ENCODE results near the gene FAM219B.
"Not testable (repeated sequence)": the region's sequence is repeated elsewhere in the genome, so short reads cannot be mapped to it uniquely, and the experiment has no call there.

Gene FAM219B

DNA sequence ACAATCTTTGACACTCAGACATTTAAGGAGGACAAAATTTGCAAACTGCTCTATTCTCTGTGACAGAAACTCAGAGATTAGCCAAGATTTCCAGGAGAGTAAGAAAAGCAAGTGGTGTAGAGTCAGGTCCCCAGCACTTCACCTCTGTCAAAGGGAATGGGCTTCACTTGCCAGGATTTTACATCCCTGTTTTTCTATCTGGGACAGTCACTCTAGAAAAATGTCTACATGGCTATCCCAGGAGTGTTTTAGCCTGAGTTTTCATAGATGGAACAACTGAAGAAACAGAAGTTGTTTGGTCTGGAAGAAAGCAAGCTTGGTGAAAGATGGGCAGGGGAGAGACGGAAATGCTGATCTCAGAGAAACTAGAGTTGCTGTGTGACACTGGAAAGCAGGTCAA is 3.0 kb downstream of the FAM219B start:
- no peak for DNase-seq (ENCODE audit: low read depth in 2 of 2)

DNA sequence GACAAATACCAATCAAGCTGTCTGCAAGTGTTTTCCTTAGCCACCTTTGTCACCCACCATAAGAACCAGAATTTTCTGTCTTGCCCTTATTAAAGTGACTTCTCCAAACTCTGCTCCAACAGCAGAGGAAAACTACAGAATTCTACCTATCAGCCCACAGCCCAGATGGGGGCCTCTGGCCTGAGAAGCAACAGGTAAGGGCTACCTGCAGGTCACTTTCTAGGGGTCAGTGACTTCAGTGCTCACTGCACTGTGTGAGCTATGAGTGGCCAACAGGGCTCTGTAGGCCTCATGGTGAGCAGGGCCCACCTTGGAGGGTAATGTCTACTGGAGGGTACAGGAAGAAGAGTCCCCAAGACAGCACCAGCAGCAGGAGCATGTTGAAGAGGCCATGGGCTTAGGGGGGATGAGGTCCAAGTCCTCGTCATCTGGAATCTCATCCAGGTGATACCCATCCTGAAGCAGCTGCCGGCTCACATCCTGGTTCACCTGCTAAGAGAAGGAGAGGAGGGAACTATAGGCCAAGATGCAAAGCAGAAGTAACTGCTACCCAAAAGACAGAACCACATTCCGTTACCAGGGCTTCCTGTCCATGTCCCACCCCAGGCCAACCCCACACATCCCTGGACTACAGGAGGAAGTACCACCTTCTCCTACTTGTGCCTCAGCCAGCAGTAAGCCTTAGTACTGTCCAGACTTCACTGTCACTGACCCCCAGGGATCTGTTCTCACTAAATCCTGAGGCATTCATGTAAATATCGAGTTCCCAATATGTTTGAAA is 4.2 kb downstream of the FAM219B start:
- DNase-seq (ENCODE audit: low read depth in 2 of 2), result no peak

DNA sequence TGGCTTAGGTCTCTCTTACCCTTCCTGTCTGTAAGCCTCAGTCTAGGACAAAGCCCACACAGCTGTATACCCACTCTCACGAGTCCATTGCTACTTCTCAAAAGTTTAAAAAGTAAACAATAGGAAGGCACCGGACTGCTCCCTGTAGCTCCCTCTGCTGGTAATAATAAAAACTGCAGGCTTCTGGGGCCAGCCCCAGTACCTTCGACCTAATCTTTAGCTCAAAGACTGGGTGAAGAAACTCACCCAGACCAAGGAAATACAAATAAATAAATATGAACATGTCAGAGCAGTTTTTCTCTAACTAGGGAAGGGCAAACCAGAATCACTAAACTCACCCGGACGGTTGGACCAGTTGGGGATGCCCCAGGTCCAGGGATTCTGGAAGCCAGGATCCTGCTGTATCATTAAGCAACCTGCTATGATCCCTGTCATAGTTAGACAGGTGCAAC is 5.0 kb downstream of the FAM219B start:
- DNase-seq (ENCODE audit: low read depth in 2 of 2), result peak in 1 of 2 experiments; percentile 23

DNA sequence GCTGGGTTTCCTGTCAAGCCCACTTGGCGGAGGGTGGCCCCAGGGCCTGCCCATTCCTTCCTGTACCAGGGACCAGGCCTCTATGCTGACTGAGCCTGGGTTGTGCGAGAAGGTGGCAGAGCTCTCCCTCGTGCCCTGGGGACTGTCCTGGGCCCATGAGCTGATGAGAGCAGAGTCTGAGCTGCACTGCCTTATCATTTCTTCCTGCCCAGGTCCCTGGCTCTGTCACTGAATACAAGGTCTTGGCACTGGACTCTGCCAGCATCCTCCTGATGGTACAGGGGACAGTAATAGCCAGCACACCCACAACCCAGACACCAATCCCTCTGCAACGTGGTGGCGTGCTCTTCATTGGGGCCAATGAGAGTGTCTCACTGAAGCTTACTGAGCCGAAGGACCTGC is 9.3 kb downstream of the FAM219B start:
- DNase-seq (ENCODE audit: low read depth in 2 of 2), result no peak

DNA sequence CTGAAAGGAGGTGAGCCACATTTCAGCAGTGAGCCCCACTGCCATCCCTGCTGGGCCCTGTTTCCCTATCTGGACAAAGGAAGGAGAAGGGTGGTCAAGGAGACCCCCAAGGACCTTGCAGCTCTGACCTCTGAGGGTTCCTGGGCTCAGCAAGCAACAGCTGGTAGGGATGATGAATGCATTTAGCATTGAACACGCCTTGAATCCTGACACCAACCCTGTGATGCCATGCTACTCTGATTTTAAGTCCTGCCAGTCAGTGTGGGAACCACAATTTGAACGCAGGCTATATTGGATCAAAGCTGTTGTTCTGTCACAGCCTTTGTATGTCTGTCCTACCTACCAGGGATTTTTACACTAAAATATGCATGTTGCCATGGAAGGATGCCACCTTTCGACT is 10.3 kb downstream of the FAM219B start:
- no peak for DNase-seq (ENCODE audit: low read depth in 2 of 2)

DNA sequence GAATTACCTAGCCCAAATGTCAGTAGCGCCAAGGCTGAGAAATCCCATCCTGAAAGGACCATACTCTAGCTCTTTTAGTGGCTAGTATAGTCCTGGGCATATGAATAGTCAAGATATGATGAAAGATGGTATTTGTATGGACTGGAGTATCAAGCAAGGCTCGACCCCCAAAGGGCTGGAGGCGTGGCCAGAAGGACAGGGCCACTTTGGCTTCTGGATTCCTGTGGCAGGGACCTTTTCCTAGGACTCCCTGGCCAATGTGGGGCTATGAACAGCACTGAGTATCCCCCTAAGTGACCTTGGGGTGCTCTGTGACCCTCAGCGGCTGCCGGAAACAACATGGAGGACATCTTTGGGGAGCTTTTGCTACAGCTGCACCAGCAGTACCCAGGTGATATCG is 10.8 kb downstream of the FAM219B start:
- DNase-seq (ENCODE audit: low read depth in 2 of 2), result no peak

DNA sequence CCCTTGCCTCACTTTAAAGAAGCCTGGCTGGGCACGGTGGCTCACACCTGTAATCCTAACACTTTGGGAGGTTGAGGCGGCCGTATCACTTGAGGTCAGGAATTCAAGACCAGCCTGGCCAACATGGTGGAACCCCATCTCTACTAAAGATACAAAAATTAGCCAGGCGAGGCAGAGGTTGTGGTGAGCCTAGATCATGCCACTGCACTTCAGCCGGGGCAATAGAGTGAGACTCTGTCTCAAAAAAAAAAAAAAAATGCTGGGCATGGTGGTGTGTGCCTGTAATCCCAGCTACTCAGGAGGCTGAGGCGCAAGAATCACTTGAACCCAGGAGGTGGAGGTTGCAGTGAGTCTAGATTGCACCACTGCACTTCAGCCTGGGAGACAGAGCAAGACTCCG is 12.3 kb downstream of the FAM219B start:
- DNase-seq (ENCODE audit: low read depth in 2 of 2), result not testable (repeated sequence)

DNA sequence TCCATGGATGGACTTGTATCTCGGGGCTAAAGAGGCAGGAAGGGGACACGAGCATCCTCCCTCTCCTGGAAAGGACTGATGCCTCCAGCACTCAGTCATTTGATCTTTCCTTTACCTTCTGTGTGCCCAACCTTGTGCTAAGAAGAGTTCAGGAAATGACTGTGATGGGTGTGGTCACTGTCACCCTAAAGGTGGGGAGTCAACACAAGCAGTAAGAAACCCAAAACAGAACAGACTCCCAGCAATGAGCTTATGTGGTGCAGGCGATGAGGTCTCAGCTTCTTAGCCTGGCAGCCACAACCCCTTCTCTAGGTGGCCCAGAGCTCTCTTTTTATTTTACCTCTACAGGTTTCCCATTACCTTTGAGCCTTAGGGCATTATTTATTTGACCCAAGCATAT is 13.0 kb downstream of the FAM219B start:
- no peak for DNase-seq (ENCODE audit: low read depth in 2 of 2)

DNA sequence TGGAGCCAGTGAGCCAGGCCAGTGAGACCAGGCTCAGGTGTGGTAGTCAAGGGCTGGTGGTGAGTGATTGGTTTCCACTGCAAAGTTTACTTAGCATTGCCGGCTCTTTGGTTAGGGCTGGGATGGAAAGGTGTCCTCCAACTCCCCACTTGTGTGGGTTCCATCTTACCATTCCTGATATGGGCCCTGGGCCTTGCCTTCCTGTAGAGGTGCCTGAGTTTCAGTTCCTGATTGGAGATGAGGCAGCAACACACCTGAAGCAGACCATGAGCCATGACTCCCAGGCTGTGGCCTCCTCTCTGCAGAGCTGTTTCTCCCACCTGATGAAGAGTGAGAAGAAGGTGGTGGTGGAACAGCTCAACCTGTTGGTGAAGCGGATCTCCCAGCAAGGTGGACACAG is 13.7 kb downstream of the FAM219B start:
- no peak for DNase-seq (ENCODE audit: low read depth in 2 of 2)

DNA sequence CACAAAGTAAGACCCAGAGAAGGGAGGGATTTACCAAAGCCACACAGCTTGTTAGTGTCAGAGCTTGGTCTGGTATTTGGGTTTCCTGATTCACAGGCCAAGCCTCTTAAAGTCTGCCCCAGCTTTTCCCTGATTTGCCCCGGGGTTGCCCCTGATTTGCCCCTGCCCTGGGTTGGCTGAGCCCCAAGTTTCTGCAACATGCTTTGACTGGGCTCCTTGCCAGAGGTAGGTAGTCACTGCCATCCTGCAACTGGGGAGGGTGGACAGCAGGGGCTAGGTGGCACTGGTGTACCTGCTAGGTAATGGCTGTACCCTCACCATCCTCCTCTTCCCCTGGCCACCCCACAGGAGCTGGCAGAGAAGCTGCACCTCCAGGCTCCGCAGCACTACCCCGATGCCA is 14.3 kb downstream of the FAM219B start:
- no peak for DNase-seq (ENCODE audit: low read depth in 2 of 2)

DNA sequence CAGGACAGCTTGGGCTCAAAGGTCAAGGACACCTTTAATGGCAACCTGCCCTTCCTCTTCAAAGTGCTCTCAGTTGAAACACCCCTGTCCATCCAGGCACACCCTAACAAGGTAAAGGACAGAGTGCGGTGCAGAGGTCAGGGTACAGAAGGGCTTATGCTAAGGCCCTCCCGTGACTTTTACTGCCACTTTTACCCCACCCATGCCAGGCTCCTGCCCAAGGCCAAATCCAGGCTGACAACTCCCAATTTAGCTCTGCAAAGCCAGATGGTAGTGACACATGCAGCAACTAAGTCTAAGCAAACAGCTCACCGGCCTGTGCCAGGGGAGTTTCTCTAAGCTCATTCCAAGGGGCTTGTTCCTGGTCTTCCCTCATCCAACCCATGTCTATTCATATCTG is 15.2 kb downstream of the FAM219B start:
- no peak for DNase-seq (ENCODE audit: low read depth in 2 of 2)

DNA sequence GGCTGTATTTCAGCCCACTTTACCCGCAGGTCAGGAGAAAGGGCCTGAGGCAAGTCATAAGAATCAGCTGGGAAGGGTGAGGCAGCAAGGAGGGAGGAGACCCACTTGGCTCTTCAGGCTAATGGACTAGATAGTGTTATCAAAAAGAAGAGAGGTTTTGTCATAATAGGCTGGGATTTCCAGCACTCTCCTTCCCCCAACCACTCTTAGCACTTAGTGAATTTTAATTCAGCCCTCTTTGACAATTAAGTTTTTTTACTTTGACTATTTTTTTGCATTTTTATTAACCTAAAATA is 16.0 kb downstream of the FAM219B start:
- no peak for DNase-seq (ENCODE audit: low read depth in 2 of 2)

DNA sequence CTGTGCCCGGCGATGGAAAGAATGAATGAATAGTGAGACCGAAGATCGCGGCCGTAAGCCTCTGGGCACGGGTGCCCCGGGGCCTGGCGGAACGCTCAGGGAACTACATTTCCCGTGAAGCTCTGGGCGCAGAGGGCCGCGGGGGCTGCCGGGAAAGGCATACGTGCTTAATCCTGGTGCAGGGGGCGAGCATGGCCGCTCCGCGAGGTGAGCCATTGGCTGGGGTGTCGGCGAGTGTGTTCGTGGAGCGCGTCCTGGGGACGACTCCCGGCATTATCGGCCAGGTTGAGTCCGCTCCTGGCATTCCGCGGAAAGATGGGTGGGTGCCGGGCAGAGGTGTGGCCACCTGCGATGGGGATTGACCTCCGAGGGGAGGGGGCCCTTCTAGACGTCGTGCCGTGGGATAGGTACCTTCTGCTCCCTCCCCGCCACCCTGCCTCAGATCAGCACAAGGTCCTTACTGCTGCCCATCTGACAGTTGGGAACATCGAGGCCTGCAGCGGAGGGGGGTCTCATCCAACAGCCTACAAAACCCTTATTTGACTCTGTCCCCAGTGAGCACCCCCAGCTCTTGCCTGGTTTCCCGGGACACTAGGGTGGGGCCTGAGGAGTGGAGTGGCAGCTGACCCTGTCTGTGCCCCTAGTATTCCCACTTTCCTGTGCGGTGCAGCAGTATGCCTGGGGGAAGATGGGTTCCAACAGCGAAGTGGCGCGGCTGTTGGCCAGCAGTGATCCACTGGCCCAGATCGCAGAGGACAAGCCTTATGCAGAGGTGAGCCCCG is 16.6 kb downstream of the FAM219B start, which contains the start of gene MPI:
Gene MPI, plus strand, starts transcription at position 160 of the 782 bp plus-strand sequence. Its CDS starts 32 bp downstream, at position 192.
- DNase-seq (ENCODE audit: low read depth in 2 of 2), result peak; percentile 44 to 47

DNA sequence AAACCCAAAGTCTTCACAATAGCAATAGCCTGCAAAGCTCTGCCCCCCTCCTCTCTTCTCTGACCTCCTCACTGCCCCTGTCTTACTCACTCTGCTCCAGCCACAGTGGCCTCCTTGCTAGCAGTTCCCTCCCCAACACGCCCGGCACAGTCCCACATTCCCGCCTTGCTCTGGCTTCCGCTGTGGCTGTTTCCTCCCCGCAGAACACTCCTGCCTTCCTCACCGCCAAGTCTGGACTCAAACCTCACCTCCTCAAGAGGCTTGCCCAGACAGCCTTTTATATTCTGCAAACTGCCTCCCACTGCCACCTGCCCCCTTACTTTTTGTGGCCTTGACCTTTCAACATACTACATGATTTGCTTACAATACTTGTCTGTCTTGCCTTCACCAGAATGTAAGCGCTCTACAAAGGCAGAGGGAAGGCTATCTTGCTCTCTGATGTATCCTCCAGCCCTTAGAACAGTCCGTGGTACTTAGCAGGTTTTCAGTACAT is 17.2 kb downstream of the FAM219B start:
- no peak for DNase-seq (ENCODE audit: low read depth in 2 of 2)

DNA sequence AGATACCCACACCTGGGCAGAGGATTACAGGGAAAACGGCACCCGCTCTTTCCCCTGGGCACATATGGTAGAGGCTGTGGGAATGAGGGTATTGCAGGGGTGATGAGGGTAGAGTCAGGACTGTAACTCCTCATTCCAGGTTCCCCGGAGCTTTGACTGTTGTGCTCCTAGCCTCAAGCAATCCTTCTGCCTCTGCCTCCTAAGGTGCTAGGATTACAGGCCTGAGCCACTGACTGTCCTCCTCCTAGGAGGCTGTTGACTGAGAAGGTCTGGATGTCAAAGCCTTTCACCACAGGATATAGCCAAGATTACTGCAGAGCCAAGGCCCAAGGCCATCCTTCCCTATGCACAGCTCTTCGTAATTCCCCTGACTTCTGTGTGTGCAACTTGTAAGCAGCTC is 17.9 kb downstream of the FAM219B start:
- no peak for DNase-seq (ENCODE audit: low read depth in 2 of 2)

DNA sequence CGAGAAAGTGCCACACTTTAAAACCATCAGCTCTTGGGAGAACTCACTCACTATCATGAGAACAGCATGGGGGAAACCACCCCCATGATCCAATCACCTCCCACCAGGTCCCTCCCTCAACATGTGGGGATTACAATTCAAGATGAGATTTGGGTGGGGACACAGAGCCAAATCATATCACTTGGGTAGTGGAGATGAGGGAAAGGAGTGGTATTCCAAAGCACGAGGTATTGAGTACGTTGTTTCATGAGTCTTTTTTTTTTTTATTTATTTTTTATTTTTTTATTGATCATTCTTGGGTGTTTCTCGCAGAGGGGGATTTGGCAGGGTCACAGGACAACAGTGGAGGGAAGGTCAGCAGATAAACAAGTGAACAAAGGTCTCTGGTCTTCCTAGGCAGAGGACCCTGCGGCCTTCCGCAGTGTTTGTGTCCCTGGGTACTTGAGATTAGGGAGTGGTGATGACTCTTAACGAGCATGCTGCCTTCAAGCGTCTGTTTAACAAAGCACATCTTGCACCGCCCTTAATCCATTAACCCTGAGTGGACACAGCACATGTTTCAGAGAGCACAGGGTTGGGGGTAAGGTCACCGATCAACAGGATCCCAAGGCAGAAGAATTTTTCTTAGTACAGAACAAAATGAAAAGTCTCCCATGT is 19.0 kb downstream of the FAM219B start:
- not testable (repeated sequence) for DNase-seq (ENCODE audit: low read depth in 2 of 2)

DNA sequence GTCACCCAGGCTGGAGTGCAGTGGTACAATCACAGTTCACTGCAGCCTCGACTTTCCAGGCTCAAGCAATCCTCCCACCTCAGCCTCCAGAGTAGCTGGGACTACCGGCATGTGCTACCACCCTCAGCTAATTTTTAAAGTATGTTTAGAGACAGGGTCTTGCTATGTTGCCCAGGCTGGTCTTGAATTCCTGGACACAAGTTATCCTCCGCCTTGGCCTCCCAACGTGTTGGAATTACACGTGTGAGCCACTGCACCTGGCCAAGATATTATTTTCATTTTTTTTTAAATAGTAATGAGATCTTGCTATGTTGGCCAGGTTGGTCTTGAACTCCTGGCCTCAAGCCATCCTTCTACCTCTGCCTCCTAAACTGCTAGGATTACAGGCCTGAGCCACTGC is 21.2 kb downstream of the FAM219B start:
- DNase-seq (ENCODE audit: low read depth in 2 of 2), result no peak

DNA sequence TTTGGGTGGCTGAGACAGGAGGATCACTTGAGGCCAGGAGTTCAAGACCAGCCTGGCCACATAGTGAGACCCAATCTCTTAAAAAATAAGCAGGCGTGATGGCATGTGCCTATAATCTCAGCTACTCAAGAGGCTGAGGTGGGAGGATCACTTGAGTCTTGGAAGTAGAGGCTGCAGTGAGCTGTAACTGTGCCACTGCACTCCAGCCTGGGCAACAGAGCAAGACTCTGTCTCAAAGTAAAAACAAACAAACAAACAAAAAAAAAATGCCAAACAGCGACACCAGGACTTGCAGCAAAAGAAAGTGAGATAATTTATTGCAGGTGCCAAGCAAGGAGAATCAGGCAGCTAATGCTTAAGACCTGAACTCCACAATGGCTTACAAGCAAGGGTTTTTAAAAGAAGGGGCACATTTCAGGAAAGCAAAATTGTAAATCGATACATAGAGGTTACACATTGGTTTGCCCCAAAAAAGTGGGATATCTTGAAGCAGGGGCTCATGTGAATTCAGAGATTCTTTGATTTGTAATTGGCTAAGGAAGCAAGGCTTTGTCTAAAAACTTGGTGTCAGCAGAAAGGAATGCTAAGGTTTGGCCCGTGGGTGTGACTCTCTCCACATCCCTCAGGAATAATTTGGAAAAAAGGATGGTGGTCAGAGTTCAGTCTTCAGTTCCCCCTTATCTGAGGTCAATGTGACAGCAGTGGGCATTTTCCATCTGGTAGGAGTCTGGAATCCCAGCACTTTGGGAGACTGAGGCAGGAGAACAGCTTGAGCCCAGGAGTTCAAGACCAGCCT is 22.0 kb downstream of the FAM219B start:
- DNase-seq (ENCODE audit: low read depth in 2 of 2), result no peak

DNA sequence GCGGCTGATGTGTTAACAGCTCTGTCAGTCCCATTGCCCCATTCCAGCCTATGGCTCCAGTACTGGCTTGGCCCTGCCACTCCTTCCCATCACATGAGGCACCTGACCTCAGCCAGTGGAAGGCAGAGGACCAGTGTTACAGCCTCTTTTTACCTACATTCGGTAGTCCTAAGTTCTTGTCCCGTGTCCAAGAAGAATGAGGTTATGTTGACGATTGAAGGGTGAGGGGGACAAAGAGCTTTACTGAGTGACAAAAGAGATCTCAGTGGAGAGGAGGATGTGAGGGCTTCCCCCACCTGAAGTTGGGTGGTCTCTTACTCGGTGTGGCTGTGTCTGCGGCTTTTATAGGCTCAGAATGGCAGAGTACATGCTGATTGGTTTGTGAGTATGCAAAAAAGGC is 24.1 kb downstream of the FAM219B start:
- DNase-seq (ENCODE audit: low read depth in 2 of 2), result no peak

DNA sequence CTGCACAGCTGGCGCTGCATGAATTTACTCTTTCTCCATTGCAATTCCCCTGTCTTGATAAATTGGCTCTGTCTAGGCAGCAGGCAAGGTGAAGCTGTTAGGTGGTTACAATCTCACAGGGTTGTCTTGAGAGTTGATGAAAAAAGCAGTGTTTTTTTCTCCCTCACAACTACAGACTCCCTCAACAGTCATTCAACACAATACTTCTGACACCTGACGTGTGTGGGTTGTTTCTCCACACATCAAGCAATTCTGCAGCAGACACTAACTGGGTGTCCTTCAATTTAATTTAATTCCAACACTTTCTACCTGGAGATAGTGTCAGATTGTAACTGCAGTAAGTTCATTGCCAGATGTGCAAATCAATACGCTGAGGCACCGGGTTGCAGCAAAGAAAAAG is 28.4 kb downstream of the FAM219B start:
- no peak for DNase-seq (ENCODE audit: low read depth in 2 of 2)

DNA sequence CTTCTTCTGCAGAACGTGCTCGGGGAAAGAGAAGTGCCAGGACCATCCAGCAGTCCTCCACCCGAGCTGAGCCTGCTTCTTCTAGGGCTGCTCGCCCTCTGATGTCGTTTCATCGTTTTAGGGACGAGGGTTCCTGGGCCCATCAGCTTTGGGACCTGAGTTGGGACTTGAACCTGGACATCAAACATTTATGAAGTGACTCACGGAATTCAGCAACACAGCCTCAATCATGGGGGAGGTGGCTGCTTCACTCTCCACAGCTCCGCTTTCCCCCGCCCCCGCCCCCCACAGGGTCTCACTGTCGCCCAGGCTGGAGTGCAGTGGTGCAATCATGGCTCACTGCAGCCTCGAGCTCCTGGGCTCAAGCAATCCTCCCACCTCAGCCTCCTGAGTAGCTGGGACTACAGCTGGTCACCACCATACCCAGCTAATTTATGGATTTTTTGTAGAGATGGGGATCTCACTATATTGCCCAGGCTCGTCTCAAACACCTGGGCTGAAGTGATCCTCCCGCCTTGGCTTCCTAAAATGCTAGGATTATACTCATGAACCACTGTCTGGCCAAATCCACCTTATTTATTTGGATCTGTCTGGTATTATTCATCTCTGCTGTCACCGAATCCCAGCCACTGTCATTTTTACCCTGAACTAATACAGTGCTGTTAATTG is 32.8 kb downstream of the FAM219B start:
- no peak for DNase-seq (ENCODE audit: low read depth in 2 of 2)

All from fibroblast of skin of left quadriceps (primary cell).